AG09319 (cell line): Measurements from ENCODE around the gene BRD3OS.
"Not testable (repeated sequence)": the region's sequence is repeated elsewhere in the genome, so short reads cannot be mapped to it uniquely, and the experiment has no call there.

Experiments
- DNase-seq: peaks from one replicate; pipeline ENCODE4 v3.0.0-alpha.2; 2010; ENCODE audit warnings: low read depth; ENCODE audit errors: extremely low read depth
- TF ChIP-seq, protein P1 (sequence below): IDR thresholded peaks from 2 replicates; pipeline ENCODE4 v1.5.1; 2011; ENCODE audit warnings: low read depth, mild to moderate bottlenecking, inconsistent platforms, low read length, moderate library complexity

The BRD3OS gene

DNA sequence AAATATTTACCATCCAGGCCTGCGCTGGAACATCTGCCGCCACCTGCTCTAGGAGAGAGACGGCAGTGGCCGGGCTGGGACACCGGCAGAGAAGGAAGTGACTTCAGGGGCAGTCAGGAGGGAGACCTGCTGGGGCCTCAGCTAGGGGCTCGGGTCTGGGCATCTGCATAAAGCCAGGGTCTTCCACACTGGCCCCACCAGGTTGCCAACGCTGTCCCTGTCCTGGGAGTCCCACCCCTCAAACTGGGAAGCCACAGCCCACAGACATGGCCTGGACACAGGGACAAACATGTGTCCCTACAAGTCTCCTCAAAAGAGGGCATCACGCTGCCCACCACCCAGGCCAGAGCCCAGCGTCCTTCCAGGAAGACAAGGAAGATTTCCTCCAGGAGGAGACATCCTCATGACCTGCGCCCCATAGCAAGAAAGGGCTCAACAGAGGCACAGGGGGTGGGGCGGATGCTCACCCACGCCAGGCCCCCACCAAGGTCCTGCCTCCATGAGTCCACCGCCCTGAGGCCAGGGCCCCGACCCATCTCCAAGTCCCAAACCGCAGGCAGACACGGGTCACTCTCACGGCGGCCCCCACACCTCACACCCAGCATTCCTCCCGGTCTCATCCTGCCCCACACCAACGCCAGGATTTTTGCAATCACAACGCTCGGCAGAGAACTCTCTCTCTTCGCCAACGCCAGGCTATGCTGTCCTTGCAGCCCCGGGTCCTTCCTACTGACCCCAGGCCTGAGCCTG lies 42.1 kb upstream of the BRD3OS start:
- DNase-seq = no peak
- TF ChIP-seq, protein P1, sequence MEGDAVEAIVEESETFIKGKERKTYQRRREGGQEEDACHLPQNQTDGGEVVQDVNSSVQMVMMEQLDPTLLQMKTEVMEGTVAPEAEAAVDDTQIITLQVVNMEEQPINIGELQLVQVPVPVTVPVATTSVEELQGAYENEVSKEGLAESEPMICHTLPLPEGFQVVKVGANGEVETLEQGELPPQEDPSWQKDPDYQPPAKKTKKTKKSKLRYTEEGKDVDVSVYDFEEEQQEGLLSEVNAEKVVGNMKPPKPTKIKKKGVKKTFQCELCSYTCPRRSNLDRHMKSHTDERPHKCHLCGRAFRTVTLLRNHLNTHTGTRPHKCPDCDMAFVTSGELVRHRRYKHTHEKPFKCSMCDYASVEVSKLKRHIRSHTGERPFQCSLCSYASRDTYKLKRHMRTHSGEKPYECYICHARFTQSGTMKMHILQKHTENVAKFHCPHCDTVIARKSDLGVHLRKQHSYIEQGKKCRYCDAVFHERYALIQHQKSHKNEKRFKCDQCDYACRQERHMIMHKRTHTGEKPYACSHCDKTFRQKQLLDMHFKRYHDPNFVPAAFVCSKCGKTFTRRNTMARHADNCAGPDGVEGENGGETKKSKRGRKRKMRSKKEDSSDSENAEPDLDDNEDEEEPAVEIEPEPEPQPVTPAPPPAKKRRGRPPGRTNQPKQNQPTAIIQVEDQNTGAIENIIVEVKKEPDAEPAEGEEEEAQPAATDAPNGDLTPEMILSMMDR = no peak

DNA sequence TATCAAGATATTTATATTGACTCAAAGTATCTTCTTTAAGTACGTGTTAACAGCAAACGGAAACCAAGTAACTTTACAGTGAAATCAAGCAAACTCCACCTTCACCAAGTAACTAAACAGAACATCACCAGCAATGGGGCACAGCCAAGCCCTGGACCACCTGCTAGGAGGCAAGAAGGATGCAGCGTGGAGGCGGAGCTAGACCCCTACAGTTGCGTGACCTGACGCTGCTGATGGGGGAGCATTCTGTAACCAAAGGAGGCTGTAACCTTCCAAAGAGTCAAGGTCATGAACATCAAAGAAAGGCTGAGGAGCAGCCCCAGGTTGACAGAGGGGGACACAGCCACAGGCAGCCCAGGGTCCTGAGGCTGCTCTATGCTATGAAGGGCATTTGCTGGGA lies 39.2 kb upstream of the BRD3OS start:
- DNase-seq = no peak
- TF ChIP-seq, protein P1 = no peak

DNA sequence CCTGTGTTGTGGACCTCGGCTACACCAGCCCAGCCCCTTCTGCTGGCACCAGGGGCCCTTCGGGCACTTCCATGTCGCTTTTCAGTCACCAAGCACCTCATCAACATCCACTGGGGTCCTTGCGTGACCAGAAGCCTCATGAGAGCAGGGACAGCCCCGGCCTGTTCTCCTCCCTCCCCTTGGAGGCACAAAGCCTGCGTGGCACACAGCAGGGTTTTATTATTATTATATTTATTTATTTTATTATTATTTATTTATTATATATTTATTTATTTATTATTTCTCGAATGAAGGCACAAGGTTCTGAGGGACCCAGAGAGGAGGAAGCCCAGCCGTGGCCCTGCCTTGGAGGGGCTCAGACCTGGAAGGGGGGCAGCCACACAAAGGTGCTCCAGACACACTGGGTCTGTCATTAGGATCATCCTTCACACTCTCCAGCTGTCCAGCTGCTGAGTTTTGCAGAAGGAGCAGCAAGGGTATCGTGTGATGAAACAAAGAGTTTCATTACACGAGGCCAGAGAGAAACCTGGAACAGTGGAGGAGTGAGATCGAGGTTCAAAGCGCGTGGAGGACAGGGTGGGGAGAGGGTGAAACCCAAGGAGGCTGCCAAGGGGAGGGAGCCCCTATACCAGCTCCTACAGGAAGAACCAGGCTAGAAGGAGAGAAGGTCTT lies 38.4 kb upstream of the BRD3OS start:
- TF ChIP-seq, protein P1 = no peak
- no peak for DNase-seq

DNA sequence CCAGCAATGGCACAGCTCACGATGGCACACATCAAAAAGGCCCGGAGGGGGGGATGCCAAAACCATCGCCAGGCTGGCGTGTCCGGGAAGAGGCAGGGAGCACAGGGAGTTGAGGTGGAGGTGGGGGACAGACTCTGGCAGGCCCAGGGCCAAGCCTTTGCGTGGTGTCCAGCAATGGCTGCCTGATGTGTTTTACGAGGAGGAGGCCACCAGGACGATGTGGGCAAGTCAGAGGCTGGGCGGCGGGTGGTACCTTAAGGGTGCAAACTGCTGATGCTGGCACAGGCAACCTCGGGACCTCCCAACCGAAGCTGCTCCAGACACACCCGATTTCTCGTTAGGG lies 37.9 kb upstream of the BRD3OS start:
- DNase-seq = no peak
- TF ChIP-seq, protein P1 = no peak

DNA sequence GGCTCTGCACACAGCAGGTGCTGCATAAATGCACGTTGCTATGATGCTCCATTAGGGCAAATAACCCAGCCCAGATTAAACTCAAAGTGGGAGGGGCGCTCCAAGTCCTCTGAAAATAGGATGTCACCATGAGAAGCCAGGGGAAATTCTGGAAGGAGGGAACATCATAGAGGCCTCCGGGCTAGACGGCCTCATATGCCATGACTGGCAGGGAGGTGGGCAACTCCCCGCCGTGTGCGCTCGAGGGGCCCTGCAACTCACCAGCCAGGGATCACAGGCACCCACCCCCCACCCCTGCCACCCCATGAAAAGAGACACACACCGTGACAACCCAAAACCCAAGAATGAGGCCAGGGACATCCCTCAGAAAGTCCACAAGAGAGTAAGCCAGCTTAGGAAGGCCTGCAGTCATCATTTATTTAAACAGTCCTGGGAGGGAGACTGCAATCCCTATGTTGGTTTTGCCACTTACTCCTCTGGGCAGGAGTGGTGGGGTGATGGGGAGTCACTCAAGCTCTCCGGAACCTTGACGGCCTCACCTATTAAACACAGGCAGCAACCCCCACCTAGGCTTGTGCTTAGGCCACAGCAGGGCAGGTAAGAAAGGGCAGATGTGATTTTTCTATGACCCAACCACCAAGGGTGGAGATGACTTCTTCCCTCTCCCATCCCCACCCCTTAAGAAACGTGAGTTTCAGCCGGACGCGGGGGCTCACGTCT lies 37.2 kb upstream of the BRD3OS start:
- TF ChIP-seq, protein P1 = no peak
- no peak for DNase-seq

DNA sequence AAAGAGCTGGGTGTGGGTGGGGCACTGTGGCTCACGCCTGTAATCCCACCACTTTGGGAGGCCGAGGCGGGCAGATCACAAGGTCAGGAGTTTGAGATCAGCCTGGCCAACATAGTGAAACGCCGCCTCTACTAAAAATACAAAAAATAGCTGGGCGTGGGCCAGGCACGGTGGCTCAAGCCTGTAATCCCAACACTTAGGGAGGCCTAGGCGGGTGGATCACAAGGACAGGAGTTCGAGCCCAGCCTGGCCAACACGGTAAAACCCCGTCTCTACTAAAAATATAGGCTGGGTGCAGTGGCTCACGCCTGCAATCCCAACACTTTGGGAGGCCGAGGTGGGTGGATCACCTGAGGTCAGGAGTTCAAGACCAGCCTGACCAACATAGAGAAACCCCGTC lies 36.5 kb upstream of the BRD3OS start:
- not testable (repeated sequence) for DNase-seq

DNA sequence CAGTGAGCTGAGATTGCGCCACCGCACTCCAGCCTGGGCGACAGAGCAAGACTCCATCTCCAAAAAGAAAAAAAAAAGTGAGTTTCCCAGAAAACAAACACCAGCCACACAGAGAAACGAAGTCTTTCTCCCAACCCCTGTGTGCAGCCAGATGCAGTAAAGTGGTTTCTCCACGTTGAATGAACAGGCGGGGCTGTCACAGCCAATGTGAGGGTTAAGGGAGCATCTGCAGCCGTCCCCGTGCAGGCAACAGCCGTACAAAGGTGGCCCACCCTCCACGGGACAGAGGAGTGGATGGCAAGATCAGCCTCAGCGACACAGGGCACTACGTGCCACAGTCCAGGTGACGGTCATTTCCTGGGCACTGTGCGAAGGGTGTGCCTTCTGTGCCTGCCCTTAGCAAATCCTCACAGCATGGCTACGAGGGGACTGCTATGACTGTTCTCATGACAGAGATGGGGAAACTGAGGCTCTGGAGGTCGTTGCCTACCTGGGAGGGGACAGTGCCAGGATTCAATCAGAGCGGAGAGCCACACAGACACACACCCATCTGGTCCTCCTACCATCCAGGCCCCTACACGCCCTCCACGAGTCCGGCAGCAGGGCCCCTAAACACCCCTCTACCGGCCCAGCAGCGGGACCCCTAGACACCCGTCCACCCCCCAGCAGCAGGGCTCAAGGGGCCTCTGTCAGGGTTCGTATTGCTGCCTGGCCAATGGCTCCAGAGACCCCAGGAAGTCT lies 35.5 kb upstream of the BRD3OS start:
- TF ChIP-seq, protein P1 = no peak
- DNase-seq = no peak
